HCT116 (cell line): ENCODE results near the gene CCNC. TPM values are rescaled to one million over a fixed set of nuclear protein-coding genes. Genes with fewer than 3 reads are reported as not detected.

Experiments
- ATAC-seq: fragments of 200-7000 bp; cut with Tn5 transposase; 2 replicates; pipeline ENCODE4 v1.9.1; 2020; ENCODE audit warnings: mild to moderate bottlenecking, moderate library complexity
- BruUV-seq: library from RNA; stranded (reverse); fragments of 400-500 nt; replicated peaks from 2 replicates; lab custom pipeline; 2021; lab: Mats Ljungman, UMichigan
- CTCF ChIA-PET: fragments of 300-600 bp; sonication (Branson Sonifier 250); formaldehyde crosslinking; loops from one replicate; lab custom pipeline; 2021; ENCODE audit warnings: antibody characterized with exemption; lab: Charles Lee
- POLR2A ChIA-PET: fragments of 300-600, 350-600 bp; sonication (Branson Sonifier 250); formaldehyde crosslinking; loops from one replicate; lab custom pipeline; 2021; ENCODE audit warnings: antibody characterized with exemption; lab: Charles Lee
- RAD21 ChIA-PET, 2 experiments: fragments of 300-600 bp; sonication (Branson Sonifier 250); formaldehyde crosslinking; loops; one replicate each; lab custom pipeline; 2023; ENCODE audit warnings: low total read pairs in 2 of 2; ENCODE audit not compliant: uncharacterized antibody in 2 of 2, unreplicated experiment in 2 of 2, low non-redundant PET in 1 of 2; lab: Charles Lee
- DNase-seq: peaks from one replicate; pipeline ENCODE4 v3.0.0-alpha.2; 2010; ENCODE audit warnings: low read depth, low spot score
- H2AFZ ChIP-seq: fragments of 200-600 bp; shearing (Covaris generic), sonication (generic); 2 replicates; pipeline ENCODE4 v1.6.1; 2017; ENCODE audit warnings: low read depth, mixed run types, mixed read lengths, antibody characterized with exemption, low read length; ENCODE audit not compliant: poor library complexity, severe bottlenecking
- H3K27ac ChIP-seq: 2 replicates; pipeline ENCODE4 v1.5.1; 2012; ENCODE audit warnings: low read depth, low read length
- H3K27me3 ChIP-seq: fragments of 200-600 bp; sonication (generic); 2 replicates; pipeline ENCODE4 v1.6.1; 2016; ENCODE audit warnings: mixed run types, low read length, mixed read lengths; ENCODE audit not compliant: insufficient read depth
- H3K36me3 ChIP-seq, 2 experiments: fragments of 200-500 bp in 1 of 2; fragments of 200-600 bp in 1 of 2; sonication (Bioruptor generic) in 1 of 2; sonication (generic) in 1 of 2; 2 replicates each; pipeline versions ENCODE4 v1.5.1 to v1.6.1; 2014 to 2016; ENCODE audit warnings: low read length in 2 of 2, inconsistent platforms in 1 of 2, mixed read lengths in 1 of 2, mixed run types in 1 of 2; ENCODE audit not compliant: insufficient read depth in 2 of 2, control insufficient read depth in 1 of 2
- H3K4me1 ChIP-seq, 2 experiments: fragments of 200-600 bp in 1 of 2; sonication (generic) in 1 of 2; 2 replicates each; pipeline versions ENCODE4 v1.5.1 to v1.6.1; 2012 to 2017; ENCODE audit warnings: low read length in 2 of 2, inconsistent platforms in 1 of 2, mild to moderate bottlenecking in 1 of 2, mixed read lengths in 1 of 2, mixed run types in 1 of 2, moderate library complexity in 1 of 2; ENCODE audit not compliant: insufficient read depth in 2 of 2, control insufficient read depth in 1 of 2
- H3K4me2 ChIP-seq: fragments of 200-600 bp; sonication (generic); 2 replicates; pipeline ENCODE4 v1.6.1; 2017; ENCODE audit warnings: mixed run types, low read length, mixed read lengths
- H3K4me3 ChIP-seq, 2 experiments: fragments of 200-600 bp in 1 of 2; sonication (generic) in 1 of 2; replicated peaks in 1 of 2; 2 replicates each; pipeline ENCODE4 v1.5.1; 2011 to 2016; ENCODE audit warnings: low read length in 2 of 2, control low read depth in 1 of 2, low read depth in 1 of 2, mild to moderate bottlenecking in 1 of 2, mixed read lengths in 1 of 2, mixed run types in 1 of 2
- H3K79me2 ChIP-seq: fragments of 200-600 bp; sonication (generic); 2 replicates; pipeline ENCODE4 v1.6.1; 2017; ENCODE audit warnings: mild to moderate bottlenecking, mixed run types, low read length, moderate library complexity, mixed read lengths; ENCODE audit not compliant: insufficient read depth
- H3K9ac ChIP-seq: fragments of 200-600 bp; sonication (generic); 2 replicates; pipeline ENCODE4 v1.6.1; 2016; ENCODE audit warnings: low read length, mixed read lengths
- H3K9me2 ChIP-seq: fragments of 200-600 bp; sonication (generic), shearing (Covaris generic); 2 replicates; pipeline ENCODE4 v1.6.1; 2017; ENCODE audit warnings: mixed run types, mild to moderate bottlenecking, moderate library complexity; ENCODE audit not compliant: insufficient read depth
- H3K9me3 ChIP-seq, 2 experiments: fragments of 200-500 bp in 1 of 2; fragments of 200-600 bp in 1 of 2; sonication (Bioruptor generic) in 1 of 2; sonication (generic) in 1 of 2; 2 replicates each; pipeline ENCODE4 v1.6.1; 2014 to 2017; ENCODE audit warnings: low read length in 2 of 2, mixed read lengths in 2 of 2, inconsistent platforms in 1 of 2, low read depth in 1 of 2, mild to moderate bottlenecking in 1 of 2, mixed run types in 1 of 2, moderate library complexity in 1 of 2; ENCODE audit not compliant: control insufficient read depth in 1 of 2, insufficient read depth in 1 of 2
- H4K20me1 ChIP-seq: fragments of 200-600 bp; sonication (generic), shearing (Covaris generic); 2 replicates; pipeline ENCODE4 v1.6.1; 2017; ENCODE audit warnings: mixed run types, mild to moderate bottlenecking, moderate library complexity; ENCODE audit not compliant: insufficient read depth
- ATF3 ChIP-seq: IDR thresholded peaks from 2 replicates; pipeline ENCODE4 v1.6.1; 2012
- CEBPB ChIP-seq: IDR thresholded peaks from 2 replicates; pipeline ENCODE4 v1.6.1; 2012; ENCODE audit warnings: low read depth
- EGR1 ChIP-seq: IDR thresholded peaks from 2 replicates; pipeline ENCODE4 v1.6.1; 2012; ENCODE audit warnings: low read depth
- ELF1 ChIP-seq: IDR thresholded peaks from 2 replicates; pipeline ENCODE4 v1.6.1; 2012; ENCODE audit warnings: low read depth, borderline replicate concordance
- EZH2 ChIP-seq: fragments of 200-600 bp; sonication (generic); IDR thresholded peaks from 2 replicates; pipeline ENCODE4 v1.6.1; 2017; ENCODE audit warnings: antibody characterized with exemption, mixed run types
- EZH2phosphoT487 ChIP-seq: fragments of 200-600 bp; IDR thresholded peaks from 2 replicates; pipeline ENCODE4 v1.6.1; 2018; ENCODE audit warnings: antibody characterized with exemption, borderline replicate concordance
- JUND ChIP-seq: IDR thresholded peaks from 2 replicates; pipeline ENCODE4 v1.6.1; 2012
- POLR2A ChIP-seq: IDR thresholded peaks from 2 replicates; pipeline ENCODE4 v1.7.0; 2011; ENCODE audit warnings: borderline replicate concordance; ENCODE audit not compliant: insufficient read depth, insufficient read length; ENCODE audit errors: extremely low read depth
- POLR2AphosphoS5 ChIP-seq: IDR thresholded peaks from 2 replicates; pipeline ENCODE4 v1.6.1; 2011; ENCODE audit warnings: mild to moderate bottlenecking, low read depth, low read length, moderate library complexity
- RAD21 ChIP-seq: IDR thresholded peaks from 2 replicates; pipeline ENCODE4 v1.6.1; 2012; ENCODE audit warnings: low read depth, mild to moderate bottlenecking
- REST ChIP-seq: IDR thresholded peaks from 2 replicates; pipeline ENCODE4 v1.6.1; 2012; ENCODE audit warnings: low read depth
- SIN3A ChIP-seq: IDR thresholded peaks from 2 replicates; pipeline ENCODE4 v1.6.1; 2012; ENCODE audit warnings: low read depth
- SP1 ChIP-seq: IDR thresholded peaks from 2 replicates; pipeline ENCODE4 v1.6.1; 2012; ENCODE audit warnings: low read depth
- SRF ChIP-seq: IDR thresholded peaks from 2 replicates; pipeline ENCODE4 v1.6.1; 2012; ENCODE audit warnings: low read depth
- YY1 ChIP-seq: IDR thresholded peaks from 2 replicates; pipeline ENCODE4 v1.6.1; 2011; ENCODE audit warnings: low read length, low read depth, moderate library complexity, mild to moderate bottlenecking; ENCODE audit not compliant: insufficient replicate concordance; ENCODE audit errors: extremely low read depth
- ZFX ChIP-seq: fragments of 450-650 bp; IDR thresholded peaks from 2 replicates; pipeline ENCODE4 v1.6.1; 2017
- ZNF274 ChIP-seq: fragments of 200-500 bp; sonication (Bioruptor generic); IDR thresholded peaks from 2 replicates; pipeline ENCODE4 v1.6.1; 2014; ENCODE audit warnings: mild to moderate bottlenecking, low read depth, low read length, inconsistent platforms
- intact Hi-C: fragments of 100-400 bp; cut with micrococcal nuclease; formaldehyde crosslinking; loops from 2 replicates; pipeline ENCODE4 v1.10.0; 2022
- total RNA-seq: library from RNA; stranded (reverse); gene quantifications from one replicate; pipeline ENCODE4 v1.2.1, GENCODE V29; 2021; ENCODE audit not compliant: unreplicated experiment
- TF ChIP-seq, protein P1 (sequence below), 3 experiments: fragments of 200-600 bp in 1 of 3; sonication (generic) in 1 of 3; IDR thresholded peaks in 2 of 3; conservative IDR thresholded peaks in 1 of 3; 2 replicates each; pipeline ENCODE4 v1.5.1; 2012 to 2017; ENCODE audit warnings: low read depth in 2 of 3, low read length in 2 of 3, antibody characterized with exemption in 1 of 3, borderline replicate concordance in 1 of 3, control low read depth in 1 of 3, mild to moderate bottlenecking in 1 of 3, mixed read lengths in 1 of 3, mixed run types in 1 of 3, moderate library complexity in 1 of 3; ENCODE audit not compliant: insufficient read depth in 1 of 3
- TF ChIP-seq, protein P2 (sequence below): IDR thresholded peaks from 2 replicates; pipeline ENCODE4 v1.6.1; 2012
- TF ChIP-seq, protein P3 (sequence below): IDR thresholded peaks from 2 replicates; pipeline ENCODE4 v1.6.1; 2011; ENCODE audit warnings: mild to moderate bottlenecking, low read length, moderate library complexity; ENCODE audit not compliant: insufficient replicate concordance; ENCODE audit errors: extremely low read depth

The CCNC gene
- total RNA-seq, 1 experiment from 2014 or later, result 78.5 TPM

DNA sequence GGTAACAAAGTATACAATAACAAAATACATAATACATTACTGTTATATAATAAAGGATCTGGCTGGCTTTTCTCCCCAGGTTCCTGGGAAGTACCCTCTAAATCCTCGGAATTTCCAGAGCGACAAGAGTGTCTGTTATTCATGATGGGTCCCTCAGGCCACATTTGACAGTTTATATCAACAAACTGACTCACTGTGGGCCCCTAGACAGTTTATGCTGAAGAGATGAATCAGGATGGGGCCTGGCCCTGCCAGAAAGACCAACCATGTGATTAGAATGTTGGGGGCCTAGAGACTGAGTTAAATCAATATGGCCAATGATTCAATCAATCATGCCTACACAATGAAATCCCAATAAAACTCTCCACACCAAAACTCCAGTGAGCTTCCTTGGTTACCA, 66.7 kb downstream of the CCNC start:
- no peaks in the 10 kb centered on the region for H3K9me3 ChIP-seq
- RAD21 ChIA-PET, result no interaction called here
- CTCF ChIA-PET, result no interaction called here
- POLR2A ChIA-PET, result no interaction called here
- intact Hi-C loops, result no loop called here
- no peak for TF ChIP-seq RAD21
- no peak for TF ChIP-seq ZFX
- no peak for TF ChIP-seq JUND
- no peak for TF ChIP-seq EGR1
- no peak for TF ChIP-seq SRF
- no peak for TF ChIP-seq ATF3
- TF ChIP-seq EZH2phosphoT487, result no peak
- TF ChIP-seq, protein P1, sequence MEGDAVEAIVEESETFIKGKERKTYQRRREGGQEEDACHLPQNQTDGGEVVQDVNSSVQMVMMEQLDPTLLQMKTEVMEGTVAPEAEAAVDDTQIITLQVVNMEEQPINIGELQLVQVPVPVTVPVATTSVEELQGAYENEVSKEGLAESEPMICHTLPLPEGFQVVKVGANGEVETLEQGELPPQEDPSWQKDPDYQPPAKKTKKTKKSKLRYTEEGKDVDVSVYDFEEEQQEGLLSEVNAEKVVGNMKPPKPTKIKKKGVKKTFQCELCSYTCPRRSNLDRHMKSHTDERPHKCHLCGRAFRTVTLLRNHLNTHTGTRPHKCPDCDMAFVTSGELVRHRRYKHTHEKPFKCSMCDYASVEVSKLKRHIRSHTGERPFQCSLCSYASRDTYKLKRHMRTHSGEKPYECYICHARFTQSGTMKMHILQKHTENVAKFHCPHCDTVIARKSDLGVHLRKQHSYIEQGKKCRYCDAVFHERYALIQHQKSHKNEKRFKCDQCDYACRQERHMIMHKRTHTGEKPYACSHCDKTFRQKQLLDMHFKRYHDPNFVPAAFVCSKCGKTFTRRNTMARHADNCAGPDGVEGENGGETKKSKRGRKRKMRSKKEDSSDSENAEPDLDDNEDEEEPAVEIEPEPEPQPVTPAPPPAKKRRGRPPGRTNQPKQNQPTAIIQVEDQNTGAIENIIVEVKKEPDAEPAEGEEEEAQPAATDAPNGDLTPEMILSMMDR (IDR thresholded peaks at IDR 0.05 in 2 of 3, conservative IDR thresholded peaks at IDR 0.05 in 1 of 3; ENCODE audit: borderline replicate concordance in 1 of 3, insufficient read depth in 1 of 3, low read depth in 2 of 3, low read length in 2 of 3), result no peak
- no peak for TF ChIP-seq CEBPB
- TF ChIP-seq REST, result no peak
- TF ChIP-seq, protein P2, sequence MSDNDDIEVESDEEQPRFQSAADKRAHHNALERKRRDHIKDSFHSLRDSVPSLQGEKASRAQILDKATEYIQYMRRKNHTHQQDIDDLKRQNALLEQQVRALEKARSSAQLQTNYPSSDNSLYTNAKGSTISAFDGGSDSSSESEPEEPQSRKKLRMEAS, result no peak
- TF ChIP-seq ZNF274, result no peak
- no peak for TF ChIP-seq SIN3A
- TF ChIP-seq EZH2, result no peak
- TF ChIP-seq ELF1, result no peak
- no peak for TF ChIP-seq SP1
- no peak for TF ChIP-seq POLR2AphosphoS5
- TF ChIP-seq POLR2A, result no peak
- TF ChIP-seq, protein P3, sequence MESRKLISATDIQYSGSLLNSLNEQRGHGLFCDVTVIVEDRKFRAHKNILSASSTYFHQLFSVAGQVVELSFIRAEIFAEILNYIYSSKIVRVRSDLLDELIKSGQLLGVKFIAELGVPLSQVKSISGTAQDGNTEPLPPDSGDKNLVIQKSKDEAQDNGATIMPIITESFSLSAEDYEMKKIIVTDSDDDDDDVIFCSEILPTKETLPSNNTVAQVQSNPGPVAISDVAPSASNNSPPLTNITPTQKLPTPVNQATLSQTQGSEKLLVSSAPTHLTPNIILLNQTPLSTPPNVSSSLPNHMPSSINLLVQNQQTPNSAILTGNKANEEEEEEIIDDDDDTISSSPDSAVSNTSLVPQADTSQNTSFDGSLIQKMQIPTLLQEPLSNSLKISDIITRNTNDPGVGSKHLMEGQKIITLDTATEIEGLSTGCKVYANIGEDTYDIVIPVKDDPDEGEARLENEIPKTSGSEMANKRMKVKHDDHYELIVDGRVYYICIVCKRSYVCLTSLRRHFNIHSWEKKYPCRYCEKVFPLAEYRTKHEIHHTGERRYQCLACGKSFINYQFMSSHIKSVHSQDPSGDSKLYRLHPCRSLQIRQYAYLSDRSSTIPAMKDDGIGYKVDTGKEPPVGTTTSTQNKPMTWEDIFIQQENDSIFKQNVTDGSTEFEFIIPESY, result no peak
- no peak for TF ChIP-seq YY1
- TF ChIP-seq, all 23 proteins: peak for 0
- no peak overlapping the region for H3K4me3 ChIP-seq
- peaks cover 0 to 29% of the 10 kb centered on the region in 2 experiments; a peak in 3 of 4 replicates for H3K36me3 ChIP-seq
- H3K9me2 ChIP-seq, result no peaks in the 10 kb centered on the region
- no peaks in the 10 kb centered on the region for H3K4me1 ChIP-seq
- 0 out of 2 replicates have a peak, but pooled peaks cover 7% of the 10 kb centered on the region for H3K79me2 ChIP-seq
- no peak for ATAC-seq
- no peak overlapping the region for H3K4me2 ChIP-seq
- no peaks in the 10 kb centered on the region for H4K20me1 ChIP-seq
- no TSS peak for BruUV-seq
- H3K27ac ChIP-seq, result no peak overlapping the region
- H3K9ac ChIP-seq, result no peak overlapping the region
- DNase-seq, result no peak
- H3K27me3 ChIP-seq, result no peaks in the 10 kb centered on the region
- H2AFZ ChIP-seq, result no peak overlapping the region
